PFSK-1 (cell line): ENCODE measurements around the gene SEMA3C.

Experiments used
- FOXP2 ChIP-seq: optimal IDR thresholded peaks from 2 replicates; pipeline ENCODE3; 2011; ENCODE audit warnings: borderline replicate concordance, control low read depth, inconsistent platforms; ENCODE audit not compliant: insufficient read depth; ENCODE audit errors: extremely low read length, extremely low read depth
- POLR2AphosphoS5 ChIP-seq: IDR thresholded peaks from 2 replicates; pipeline ENCODE4 v1.6.1; 2012; ENCODE audit warnings: low read depth, mild to moderate bottlenecking, control low read depth, low read length, moderate library complexity
- SIN3A ChIP-seq: IDR thresholded peaks from 2 replicates; pipeline ENCODE4 v1.6.1; 2012; ENCODE audit warnings: mild to moderate bottlenecking, low read length, moderate library complexity, borderline replicate concordance; ENCODE audit not compliant: insufficient read depth
- TAF1 ChIP-seq: IDR thresholded peaks from 2 replicates; pipeline ENCODE4 v1.6.1; 2012; ENCODE audit warnings: low read length, control low read depth, borderline replicate concordance; ENCODE audit not compliant: insufficient read depth
- TF ChIP-seq, protein P1 (sequence below), 2 experiments: IDR thresholded peaks; 2 replicates each; pipeline versions ENCODE4 v1.6.1 to v1.8.0; 2011 to 2012; ENCODE audit warnings: low read depth in 2 of 2, low read length in 2 of 2, control low read depth in 1 of 2, inconsistent platforms in 1 of 2, mild to moderate bottlenecking in 1 of 2, moderate library complexity in 1 of 2; ENCODE audit not compliant: insufficient read depth in 1 of 2

SEMA3C gene

DNA sequence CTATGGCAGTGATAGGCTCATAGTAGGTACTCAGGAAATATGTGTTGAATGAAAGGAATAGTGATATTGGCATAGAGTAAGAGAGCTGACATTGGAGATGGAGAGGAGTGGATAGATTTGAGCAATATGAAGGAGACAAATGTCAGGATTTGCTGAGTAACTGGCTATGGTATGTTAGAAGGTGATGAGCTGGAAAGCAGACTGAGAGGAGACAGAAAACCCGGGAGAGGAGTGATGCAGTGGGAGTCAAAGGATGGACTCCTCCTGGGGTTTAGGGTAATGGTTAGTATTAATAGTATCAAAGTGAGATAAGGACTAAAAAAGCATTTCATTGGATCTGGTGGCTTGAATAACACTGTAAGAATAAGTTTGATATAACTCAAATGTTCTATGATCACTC, 215.6 kb downstream of the SEMA3C start:
- TF ChIP-seq FOXP2 (no peak), TAF1 (no peak), SIN3A (no peak), POLR2AphosphoS5 (no peak)
- TF ChIP-seq, protein P1, sequence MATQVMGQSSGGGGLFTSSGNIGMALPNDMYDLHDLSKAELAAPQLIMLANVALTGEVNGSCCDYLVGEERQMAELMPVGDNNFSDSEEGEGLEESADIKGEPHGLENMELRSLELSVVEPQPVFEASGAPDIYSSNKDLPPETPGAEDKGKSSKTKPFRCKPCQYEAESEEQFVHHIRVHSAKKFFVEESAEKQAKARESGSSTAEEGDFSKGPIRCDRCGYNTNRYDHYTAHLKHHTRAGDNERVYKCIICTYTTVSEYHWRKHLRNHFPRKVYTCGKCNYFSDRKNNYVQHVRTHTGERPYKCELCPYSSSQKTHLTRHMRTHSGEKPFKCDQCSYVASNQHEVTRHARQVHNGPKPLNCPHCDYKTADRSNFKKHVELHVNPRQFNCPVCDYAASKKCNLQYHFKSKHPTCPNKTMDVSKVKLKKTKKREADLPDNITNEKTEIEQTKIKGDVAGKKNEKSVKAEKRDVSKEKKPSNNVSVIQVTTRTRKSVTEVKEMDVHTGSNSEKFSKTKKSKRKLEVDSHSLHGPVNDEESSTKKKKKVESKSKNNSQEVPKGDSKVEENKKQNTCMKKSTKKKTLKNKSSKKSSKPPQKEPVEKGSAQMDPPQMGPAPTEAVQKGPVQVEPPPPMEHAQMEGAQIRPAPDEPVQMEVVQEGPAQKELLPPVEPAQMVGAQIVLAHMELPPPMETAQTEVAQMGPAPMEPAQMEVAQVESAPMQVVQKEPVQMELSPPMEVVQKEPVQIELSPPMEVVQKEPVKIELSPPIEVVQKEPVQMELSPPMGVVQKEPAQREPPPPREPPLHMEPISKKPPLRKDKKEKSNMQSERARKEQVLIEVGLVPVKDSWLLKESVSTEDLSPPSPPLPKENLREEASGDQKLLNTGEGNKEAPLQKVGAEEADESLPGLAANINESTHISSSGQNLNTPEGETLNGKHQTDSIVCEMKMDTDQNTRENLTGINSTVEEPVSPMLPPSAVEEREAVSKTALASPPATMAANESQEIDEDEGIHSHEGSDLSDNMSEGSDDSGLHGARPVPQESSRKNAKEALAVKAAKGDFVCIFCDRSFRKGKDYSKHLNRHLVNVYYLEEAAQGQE (IDR thresholded peaks at IDR 0.05; ENCODE audit: insufficient read depth in 1 of 2, low read depth in 2 of 2, low read length in 2 of 2): no peak

DNA sequence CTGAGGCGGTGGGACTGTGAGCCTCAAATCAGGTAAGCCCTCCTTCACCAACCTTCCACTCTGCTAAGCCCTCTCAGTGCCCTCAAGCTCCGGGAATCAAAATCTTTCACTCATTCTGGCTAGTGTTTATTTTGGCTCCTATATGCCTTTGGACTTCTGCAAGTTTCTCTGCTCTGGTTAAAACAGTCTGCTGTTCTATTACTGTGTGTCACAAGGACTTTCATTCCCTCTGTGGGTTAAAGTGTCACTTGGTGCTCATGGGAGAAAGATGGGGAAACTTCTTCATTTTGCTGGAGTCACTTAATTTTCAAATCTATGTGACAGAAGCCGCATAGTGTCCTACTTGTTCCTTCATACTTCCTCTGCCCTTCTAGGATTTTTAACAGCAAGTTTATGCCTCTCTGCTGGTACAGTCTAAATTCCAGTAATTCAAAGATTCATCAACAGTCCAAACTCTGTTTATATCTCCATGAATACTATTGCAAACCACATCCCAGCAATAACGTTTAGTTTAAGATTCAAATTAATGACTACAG, 219.1 kb downstream of the SEMA3C start:
- TF ChIP-seq, protein P1 (IDR thresholded peaks at IDR 0.05; ENCODE audit: insufficient read depth in 1 of 2, low read depth in 2 of 2, low read length in 2 of 2): no peak
- no peak for TF ChIP-seq SIN3A
- no peak for TF ChIP-seq FOXP2
- no peak for TF ChIP-seq TAF1
- no peak for TF ChIP-seq POLR2AphosphoS5

DNA sequence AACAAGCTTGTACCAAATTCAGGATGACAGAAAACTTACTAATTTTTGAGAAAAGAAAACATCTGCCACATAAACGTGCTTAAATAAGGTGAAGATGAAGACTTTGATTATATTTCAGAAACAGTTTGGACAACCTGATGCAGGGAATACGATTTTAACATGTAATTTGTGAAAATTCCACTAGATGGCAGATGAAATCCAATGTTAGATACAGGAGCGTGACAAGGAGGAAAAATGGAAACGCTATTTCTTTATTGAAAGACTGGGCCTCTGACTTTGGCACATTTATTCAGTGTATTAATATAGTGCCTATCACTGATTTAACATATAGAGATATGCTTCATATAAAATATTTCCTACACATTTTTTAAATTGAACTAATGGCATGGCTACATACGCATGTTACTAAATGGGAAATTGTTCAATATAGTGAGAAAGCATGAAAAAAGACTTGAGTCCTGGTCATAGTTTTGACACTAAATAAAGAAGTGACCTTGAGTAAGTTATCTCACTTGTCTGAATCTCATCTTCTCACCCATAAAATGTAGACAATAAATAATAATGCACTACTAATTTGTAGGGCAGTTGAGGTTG, 219.7 kb downstream of the SEMA3C start:
- TF ChIP-seq, protein P1 (IDR thresholded peaks at IDR 0.05; ENCODE audit: insufficient read depth in 1 of 2, low read depth in 2 of 2, low read length in 2 of 2): no peak
- no peak for TF ChIP-seq SIN3A
- no peak for TF ChIP-seq FOXP2
- no peak for TF ChIP-seq TAF1
- TF ChIP-seq POLR2AphosphoS5: no peak
